HEK293 (cell line): Measurements from ENCODE around the gene TPM4.

ENCODE experiments used
- PRDM1 ChIP-seq: fragments of 450-650 bp; formaldehyde crosslinking; IDR thresholded peaks from 2 replicates; pipeline ENCODE4; 2016; ENCODE audit warnings: missing biosample characterization, missing genetic modification characterization
- ZNF169 ChIP-seq: fragments of 450-650 bp; formaldehyde crosslinking; IDR thresholded peaks from 2 replicates; pipeline ENCODE4 v1.5.1; 2016; ENCODE audit warnings: missing biosample characterization, missing genetic modification characterization
- ZNF423 ChIP-seq: fragments of 450-650 bp; formaldehyde crosslinking; IDR thresholded peaks from 2 replicates; pipeline ENCODE4 v1.5.1; 2016; ENCODE audit warnings: missing biosample characterization, missing genetic modification characterization
- ZNF768 ChIP-seq: fragments of 450-650 bp; formaldehyde crosslinking; IDR thresholded peaks from 2 replicates; pipeline ENCODE4 v1.5.1; 2018; ENCODE audit warnings: missing biosample characterization, mild to moderate bottlenecking, missing genetic modification characterization
- TF ChIP-seq, protein P1 (sequence below): fragments of 450-650 bp; formaldehyde crosslinking; IDR thresholded peaks from 2 replicates; pipeline ENCODE4 v1.5.1; 2016; ENCODE audit warnings: missing biosample characterization, missing genetic modification characterization

DNA sequence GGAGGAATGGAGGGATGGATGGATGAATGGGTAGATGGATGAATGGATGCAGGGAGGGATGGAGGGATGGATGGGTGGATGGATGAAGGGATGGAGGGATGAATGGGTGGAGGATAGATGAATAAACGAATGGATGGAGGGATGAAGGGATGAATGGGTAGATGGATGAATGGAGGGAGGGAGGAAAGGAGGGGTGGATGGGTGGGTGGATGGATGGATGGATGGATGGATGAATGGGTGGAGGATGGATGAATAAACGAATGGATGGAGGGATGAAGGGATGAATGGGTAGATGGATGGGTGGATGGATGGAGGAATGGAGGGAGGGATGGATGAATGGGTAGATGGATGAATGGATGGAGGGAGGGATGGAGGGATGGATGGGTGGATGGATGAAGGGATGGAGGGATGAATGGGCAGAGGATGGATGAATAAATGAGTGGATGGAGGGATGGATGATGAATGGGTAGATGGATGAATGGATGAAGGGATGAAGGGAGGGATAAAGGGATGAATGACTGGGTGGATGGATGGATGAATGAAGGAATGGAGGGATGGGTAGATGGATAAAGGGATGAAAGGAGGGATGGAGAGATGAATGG lies 33.0 kb upstream of the TPM4 start:
- TF ChIP-seq ZNF768 (tag by site-specific recombination), result no peak
- TF ChIP-seq, protein P1, sequence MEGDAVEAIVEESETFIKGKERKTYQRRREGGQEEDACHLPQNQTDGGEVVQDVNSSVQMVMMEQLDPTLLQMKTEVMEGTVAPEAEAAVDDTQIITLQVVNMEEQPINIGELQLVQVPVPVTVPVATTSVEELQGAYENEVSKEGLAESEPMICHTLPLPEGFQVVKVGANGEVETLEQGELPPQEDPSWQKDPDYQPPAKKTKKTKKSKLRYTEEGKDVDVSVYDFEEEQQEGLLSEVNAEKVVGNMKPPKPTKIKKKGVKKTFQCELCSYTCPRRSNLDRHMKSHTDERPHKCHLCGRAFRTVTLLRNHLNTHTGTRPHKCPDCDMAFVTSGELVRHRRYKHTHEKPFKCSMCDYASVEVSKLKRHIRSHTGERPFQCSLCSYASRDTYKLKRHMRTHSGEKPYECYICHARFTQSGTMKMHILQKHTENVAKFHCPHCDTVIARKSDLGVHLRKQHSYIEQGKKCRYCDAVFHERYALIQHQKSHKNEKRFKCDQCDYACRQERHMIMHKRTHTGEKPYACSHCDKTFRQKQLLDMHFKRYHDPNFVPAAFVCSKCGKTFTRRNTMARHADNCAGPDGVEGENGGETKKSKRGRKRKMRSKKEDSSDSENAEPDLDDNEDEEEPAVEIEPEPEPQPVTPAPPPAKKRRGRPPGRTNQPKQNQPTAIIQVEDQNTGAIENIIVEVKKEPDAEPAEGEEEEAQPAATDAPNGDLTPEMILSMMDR, result no peak
- TF ChIP-seq ZNF169 (tag by site-specific recombination), result no peak
- no peak for TF ChIP-seq PRDM1
- TF ChIP-seq ZNF423 (tag by site-specific recombination), result no peak
